Measurements from ENCODE around the gene ITGB8.

Gene ITGB8

DNA sequence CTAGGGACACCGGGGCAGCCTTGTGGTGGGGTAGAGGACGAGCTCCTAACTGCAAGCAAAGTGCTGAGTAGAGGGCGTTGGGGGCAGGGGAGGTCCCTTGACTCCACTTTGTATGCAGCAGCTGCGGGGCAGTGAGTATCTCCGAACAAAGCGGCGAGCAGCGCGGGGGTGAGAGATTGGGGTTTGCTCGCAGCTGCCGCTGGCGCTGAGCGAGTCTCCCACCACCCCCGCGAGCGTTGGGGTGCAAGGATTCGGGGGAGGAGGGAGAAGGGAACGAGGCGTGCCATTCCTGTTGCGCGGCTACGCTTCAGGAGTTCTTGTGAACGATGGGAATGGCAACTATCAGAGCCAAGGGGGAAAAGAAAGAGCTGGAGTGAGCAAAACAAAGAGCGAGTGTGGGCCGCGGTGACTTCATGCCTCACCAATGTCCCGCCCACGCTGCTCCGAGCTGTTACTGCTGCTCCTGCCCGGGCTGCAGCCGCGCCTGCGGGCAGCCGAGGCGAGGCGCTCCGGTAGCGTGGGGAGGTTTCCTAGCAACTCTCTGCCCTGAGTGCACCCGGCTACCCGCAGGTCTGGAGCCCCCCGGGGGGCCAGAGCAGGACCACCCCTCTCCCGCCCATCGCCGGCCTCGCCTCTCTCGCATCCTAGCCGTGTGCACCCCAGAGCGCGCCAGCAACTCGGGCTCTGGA is at the start of gene ITGB8:
TSS of gene ITGB8 (plus strand) at position 662 of the 689 bp plus-strand sequence. CDS start 907 bp downstream, outside the sequence.
- DNase-seq (ENCODE audit: extremely low read depth, low read depth) = peak; percentile 71
- TF ChIP-seq, protein P1, sequence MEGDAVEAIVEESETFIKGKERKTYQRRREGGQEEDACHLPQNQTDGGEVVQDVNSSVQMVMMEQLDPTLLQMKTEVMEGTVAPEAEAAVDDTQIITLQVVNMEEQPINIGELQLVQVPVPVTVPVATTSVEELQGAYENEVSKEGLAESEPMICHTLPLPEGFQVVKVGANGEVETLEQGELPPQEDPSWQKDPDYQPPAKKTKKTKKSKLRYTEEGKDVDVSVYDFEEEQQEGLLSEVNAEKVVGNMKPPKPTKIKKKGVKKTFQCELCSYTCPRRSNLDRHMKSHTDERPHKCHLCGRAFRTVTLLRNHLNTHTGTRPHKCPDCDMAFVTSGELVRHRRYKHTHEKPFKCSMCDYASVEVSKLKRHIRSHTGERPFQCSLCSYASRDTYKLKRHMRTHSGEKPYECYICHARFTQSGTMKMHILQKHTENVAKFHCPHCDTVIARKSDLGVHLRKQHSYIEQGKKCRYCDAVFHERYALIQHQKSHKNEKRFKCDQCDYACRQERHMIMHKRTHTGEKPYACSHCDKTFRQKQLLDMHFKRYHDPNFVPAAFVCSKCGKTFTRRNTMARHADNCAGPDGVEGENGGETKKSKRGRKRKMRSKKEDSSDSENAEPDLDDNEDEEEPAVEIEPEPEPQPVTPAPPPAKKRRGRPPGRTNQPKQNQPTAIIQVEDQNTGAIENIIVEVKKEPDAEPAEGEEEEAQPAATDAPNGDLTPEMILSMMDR (IDR thresholded peaks at IDR 0.05; ENCODE audit: low read depth, low read length) = no peak

DNA sequence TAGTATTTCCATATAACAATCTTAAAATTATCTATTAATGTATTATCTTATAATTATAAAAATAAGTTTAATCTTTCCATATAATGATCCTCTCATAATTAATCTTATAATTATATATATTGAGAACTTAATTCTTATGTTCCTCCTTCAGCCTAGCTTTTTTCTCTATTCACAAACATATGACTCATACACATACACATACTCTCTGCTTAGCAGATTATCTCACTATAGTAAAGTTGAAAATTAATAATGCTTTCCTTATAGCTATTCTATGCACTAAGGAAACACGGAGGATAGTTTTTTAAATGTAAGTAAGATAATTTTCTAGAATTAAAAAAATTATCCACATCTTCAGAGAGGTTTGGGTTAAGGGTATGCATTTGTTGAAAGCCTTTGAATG is 47.7 kb upstream of the ITGB8 start:
- TF ChIP-seq, protein P1 (IDR thresholded peaks at IDR 0.05; ENCODE audit: low read depth, low read length) = no peak
- DNase-seq (ENCODE audit: extremely low read depth, low read depth) = no peak

DNA sequence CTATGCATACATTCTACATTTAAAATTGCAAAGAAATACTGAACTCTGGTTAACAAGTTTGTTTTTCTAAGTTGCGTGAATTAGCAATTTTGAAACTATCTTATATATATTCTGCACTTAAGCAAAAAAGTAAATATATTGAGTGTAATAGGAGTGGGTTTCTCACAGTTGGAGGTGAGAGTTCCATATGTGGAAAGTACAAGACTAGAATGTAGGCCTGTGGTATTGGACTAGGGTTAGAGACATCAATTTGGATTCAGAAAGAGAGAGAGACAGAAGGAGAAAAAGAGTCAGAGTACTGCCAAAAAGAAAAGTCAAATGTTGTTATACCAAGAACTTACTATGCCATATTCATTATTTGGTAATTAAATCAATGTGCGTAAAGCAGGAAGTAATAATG is 47.3 kb upstream of the ITGB8 start:
- DNase-seq (ENCODE audit: extremely low read depth, low read depth) = no peak
- TF ChIP-seq, protein P1 (IDR thresholded peaks at IDR 0.05; ENCODE audit: low read depth, low read length) = no peak

DNA sequence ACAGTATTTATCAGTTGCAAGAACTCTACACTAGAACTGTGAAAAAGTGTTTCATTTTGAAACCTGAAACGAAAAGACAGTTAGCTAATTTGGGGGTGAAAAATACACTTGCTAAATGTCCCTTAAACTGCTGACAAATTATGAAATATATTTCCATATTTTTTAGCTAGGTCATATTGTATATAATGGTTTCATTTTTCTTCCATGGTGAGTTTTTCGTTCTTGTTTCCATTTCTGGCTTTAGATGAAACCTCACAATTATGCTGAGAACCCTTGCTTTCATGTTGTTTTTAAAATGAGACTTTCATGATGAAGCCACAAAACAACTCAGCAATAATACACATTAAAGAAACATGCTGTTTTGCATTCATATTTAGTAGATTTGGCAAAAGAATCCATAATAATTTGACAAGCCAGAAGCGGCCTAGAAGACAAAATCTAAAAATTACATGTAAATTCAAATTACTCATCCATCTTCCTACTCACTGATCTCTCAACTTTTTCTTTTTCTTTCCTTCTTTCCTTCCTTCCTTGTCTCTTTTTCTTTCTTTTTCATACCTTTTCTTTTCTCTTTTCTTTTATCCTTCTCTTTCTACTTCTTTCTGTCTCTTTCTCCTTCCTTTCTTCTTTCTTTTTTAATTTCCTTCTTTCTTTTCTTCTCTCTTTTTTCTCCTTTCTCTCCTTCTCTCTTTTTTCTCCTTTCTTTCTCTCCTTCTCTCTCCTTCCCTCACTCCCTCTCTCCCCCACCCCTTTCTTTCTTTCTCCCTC is 46.5 kb upstream of the ITGB8 start:
- no peak for DNase-seq (ENCODE audit: extremely low read depth, low read depth)
- TF ChIP-seq, protein P1 (IDR thresholded peaks at IDR 0.05; ENCODE audit: low read depth, low read length) = no peak

DNA sequence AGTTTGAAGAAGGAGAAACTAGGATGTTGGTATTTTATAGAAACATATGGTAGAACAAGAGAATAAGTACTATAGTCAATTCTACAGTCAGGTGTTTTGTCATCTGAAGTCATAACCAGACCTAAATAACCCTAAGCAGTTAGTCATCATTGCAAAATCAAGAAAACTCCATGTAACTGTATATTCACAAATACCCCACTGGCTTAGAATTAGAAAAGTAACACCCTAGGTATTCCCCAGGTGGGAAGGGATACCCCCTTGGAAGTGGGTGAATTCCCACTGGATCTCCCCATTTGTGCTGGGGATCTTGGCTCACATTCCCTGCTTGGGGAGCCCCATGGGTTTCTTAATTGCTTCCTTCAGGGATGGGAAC is 45.9 kb upstream of the ITGB8 start:
- TF ChIP-seq, protein P1 (IDR thresholded peaks at IDR 0.05; ENCODE audit: low read depth, low read length) = no peak
- DNase-seq (ENCODE audit: extremely low read depth, low read depth) = no peak

DNA sequence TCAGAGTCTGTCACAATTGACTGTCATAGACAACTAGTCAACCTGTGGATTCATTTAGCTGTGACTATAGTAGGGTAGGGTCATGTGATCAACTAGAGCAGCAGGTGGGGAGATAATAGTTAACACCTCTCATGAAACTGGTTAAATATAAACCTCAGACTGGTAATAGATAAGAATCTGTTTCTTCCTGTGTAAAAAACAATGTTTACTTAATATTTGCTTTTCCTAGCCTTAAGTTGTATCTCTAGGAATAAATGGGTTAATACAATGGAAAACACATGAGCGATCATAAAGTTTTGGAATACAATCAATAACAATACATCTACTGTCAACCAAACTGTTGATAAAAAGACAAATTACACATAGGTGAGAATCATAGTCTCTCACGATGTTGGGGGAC is 43.4 kb upstream of the ITGB8 start:
- no peak for DNase-seq (ENCODE audit: extremely low read depth, low read depth)
- TF ChIP-seq, protein P1 (IDR thresholded peaks at IDR 0.05; ENCODE audit: low read depth, low read length) = no peak

DNA sequence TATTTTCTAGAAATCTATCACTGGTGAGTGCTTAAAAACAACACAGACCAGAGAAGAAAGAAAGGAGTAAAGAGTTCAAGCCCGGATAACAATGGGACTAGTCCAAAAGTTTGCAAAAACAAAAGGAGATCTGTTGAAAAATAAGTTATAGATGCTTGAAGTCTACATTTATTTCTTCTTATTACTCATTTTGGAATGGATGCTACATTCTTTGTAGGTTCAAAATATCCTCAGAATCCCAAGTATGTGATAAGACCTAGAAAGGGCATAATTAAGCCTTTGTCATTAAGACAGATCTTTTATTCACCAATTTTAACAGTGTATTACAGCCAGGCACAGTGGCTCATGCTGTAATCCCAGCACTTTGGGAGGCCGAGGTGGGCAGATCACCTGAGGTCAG is 42.7 kb upstream of the ITGB8 start:
- no peak for DNase-seq (ENCODE audit: extremely low read depth, low read depth)
- TF ChIP-seq, protein P1 (IDR thresholded peaks at IDR 0.05; ENCODE audit: low read depth, low read length) = no peak
